Nephron (organoid): ENCODE data around the gene SMARCA2.
A peak's percentile ranks its signal among the peaks of the same experiment; 100 is the strongest.

Experiments
- H3K27ac Mint-ChIP-seq, 3 experiments: 2 replicates each; pipeline ENCODE4 v1.8.0; 2020; ENCODE audit warnings: mixed read lengths in 3 of 3, mild to moderate bottlenecking in 2 of 3, moderate library complexity in 1 of 3
- H3K27me3 Mint-ChIP-seq: 2 replicates; pipeline ENCODE4 v1.8.0; 2021; ENCODE audit warnings: low read depth, mild to moderate bottlenecking, moderate library complexity, mixed read lengths
- H3K36me3 Mint-ChIP-seq: 2 replicates; pipeline ENCODE4 v1.8.0; 2020; ENCODE audit warnings: low read depth, mixed read lengths
- H3K4me1 Mint-ChIP-seq: 2 replicates; pipeline ENCODE4 v1.8.0; 2020; ENCODE audit warnings: mixed read lengths
- H3K4me3 Mint-ChIP-seq, 3 experiments: 2 replicates each; pipeline ENCODE4 v1.8.0; 2020; ENCODE audit warnings: mild to moderate bottlenecking in 3 of 3, mixed read lengths in 3 of 3, moderate library complexity in 2 of 3
- H3K9me3 Mint-ChIP-seq: 2 replicates; pipeline ENCODE4 v1.8.0; 2020; ENCODE audit warnings: mixed read lengths
- TF ChIP-seq, protein P1 (sequence below), 3 experiments: fragments of 200-600 bp; sonication (generic); IDR thresholded peaks; one replicate each; pipeline ENCODE4 v1.5.0; 2021; ENCODE audit warnings: antibody characterized with exemption in 3 of 3; ENCODE audit not compliant: unreplicated experiment in 3 of 3

Gene SMARCA2

DNA sequence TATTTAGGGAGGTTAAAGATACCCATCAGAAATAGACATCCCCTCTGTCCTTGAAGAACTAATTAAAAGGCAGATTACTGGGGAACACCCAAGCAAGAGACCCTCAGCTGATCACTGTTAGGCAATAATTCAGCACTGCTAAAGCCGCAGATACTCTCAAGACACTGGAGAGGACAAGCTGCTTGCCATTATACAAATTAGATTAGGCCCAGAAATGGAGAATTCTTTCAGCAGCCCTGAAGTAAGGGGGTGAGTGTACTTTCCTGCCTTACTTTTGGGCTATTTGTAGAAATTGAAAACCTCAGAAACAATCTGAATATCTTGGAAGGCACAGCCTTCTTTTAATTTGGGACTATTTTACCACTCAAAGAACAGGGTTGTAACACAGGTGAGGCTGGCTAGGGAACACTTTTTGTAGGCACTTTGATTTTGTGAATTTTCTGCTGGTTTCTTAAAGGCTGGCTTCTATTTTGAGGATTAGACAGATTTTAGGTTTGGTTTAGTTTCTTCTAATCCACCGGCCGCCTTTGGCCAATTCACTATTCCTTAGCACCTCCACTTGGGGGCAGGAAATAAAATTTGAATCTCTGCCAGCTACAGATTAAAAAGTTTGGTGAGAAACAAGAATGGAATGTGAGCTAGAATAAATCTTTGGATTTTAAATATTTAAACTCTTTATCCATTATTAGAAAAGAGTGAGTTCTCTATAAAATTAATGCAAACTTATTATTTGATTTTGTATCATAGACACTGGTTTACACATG lies 106.0 kb downstream of the SMARCA2 start:
- TF ChIP-seq, protein P1, sequence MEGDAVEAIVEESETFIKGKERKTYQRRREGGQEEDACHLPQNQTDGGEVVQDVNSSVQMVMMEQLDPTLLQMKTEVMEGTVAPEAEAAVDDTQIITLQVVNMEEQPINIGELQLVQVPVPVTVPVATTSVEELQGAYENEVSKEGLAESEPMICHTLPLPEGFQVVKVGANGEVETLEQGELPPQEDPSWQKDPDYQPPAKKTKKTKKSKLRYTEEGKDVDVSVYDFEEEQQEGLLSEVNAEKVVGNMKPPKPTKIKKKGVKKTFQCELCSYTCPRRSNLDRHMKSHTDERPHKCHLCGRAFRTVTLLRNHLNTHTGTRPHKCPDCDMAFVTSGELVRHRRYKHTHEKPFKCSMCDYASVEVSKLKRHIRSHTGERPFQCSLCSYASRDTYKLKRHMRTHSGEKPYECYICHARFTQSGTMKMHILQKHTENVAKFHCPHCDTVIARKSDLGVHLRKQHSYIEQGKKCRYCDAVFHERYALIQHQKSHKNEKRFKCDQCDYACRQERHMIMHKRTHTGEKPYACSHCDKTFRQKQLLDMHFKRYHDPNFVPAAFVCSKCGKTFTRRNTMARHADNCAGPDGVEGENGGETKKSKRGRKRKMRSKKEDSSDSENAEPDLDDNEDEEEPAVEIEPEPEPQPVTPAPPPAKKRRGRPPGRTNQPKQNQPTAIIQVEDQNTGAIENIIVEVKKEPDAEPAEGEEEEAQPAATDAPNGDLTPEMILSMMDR (IDR thresholded peaks at IDR 0.05; ENCODE audit: unreplicated experiment in 3 of 3): peak in 2 of 3 experiments; percentile 16 to 23
- Mint-ChIP-seq H3K4me3 (no peak overlapping the region), H3K27me3 (peaks cover 4% of the 10 kb centered on the region), H3K9me3 (no peaks in the 10 kb centered on the region), H3K27ac (peak overlapping the region in 2 of 3 experiments; percentile 13 to 80), H3K4me1 (peaks cover 44% of the 10 kb centered on the region), H3K36me3 (peaks cover 54% of the 10 kb centered on the region)

DNA sequence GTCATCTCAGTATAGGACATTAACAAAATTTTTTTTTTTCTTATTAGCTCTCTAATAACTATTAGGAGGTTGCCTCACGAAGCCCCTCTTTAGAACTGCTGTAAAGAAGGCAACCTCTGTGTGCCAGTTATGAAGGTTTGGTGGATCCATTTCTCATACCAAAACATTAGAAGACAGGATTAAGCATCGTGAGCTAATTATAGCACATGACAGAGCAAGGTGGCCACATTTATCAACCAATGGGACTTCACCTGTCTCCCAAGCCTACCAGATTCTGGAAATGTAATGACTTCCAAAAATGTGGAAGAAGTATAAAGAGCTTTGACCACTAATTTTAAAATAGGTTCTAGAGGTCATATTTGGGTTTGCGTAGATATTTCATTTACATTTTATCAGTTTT lies 107.2 kb downstream of the SMARCA2 start:
- no peak overlapping the region for H3K4me3 Mint-ChIP-seq
- peaks cover 4% of the 10 kb centered on the region for H3K27me3 Mint-ChIP-seq
- peak overlapping the region in 1 of 3 experiments; percentile 96 for H3K27ac Mint-ChIP-seq
- no peaks in the 10 kb centered on the region for H3K9me3 Mint-ChIP-seq
- H3K4me1 Mint-ChIP-seq: peaks cover 55% of the 10 kb centered on the region
- H3K36me3 Mint-ChIP-seq: peaks cover 57% of the 10 kb centered on the region
- TF ChIP-seq, protein P1 (IDR thresholded peaks at IDR 0.05; ENCODE audit: unreplicated experiment in 3 of 3): no peak

DNA sequence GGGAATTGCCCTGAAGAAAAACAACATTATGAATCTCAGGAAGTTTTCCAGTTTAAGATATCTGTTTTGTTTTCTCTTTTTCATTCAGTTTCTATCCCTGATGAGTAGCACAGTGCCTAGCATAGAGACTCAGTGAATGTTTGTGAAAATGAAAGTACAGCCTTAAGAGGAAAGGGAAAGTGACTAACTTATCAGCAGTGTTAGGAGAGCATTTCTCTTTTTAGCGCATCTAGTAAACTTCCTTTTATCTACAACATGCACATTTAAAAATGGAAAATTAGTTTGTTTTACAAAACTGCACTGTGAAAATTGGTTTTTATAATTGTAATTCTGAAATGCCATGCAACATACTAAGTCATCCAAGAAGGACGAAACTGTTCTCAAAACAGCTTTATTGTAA lies 110.8 kb downstream of the SMARCA2 start:
- Mint-ChIP-seq H3K4me3 (no peak overlapping the region), H3K9me3 (no peaks in the 10 kb centered on the region)
- TF ChIP-seq, protein P1 (IDR thresholded peaks at IDR 0.05; ENCODE audit: unreplicated experiment in 3 of 3): no peak

DNA sequence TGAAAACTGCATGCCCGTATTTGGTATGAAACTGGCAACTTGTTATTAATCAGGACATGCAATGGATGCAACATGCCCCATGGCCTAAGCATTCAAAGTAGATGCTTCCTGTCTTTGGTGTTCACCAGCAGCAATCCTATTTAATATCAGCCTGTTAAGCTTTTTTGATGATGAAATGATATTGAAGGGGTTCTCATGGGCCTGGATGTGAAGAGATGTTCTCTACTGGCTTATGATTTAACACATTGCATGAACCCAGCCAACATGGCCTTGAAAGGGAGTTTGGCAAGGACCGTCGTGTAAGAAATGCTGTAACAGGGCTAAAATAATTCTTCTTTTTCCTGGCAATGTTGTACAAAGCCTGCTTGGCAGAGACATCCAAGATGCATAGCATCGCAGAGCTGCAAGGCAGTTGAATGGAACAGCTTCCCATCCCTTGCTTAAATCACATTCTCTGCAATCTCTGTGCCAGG lies 111.2 kb downstream of the SMARCA2 start:
- Mint-ChIP-seq H3K27ac (peak overlapping the region; percentile 38 to 96 (median 93)), H3K9me3 (no peaks in the 10 kb centered on the region), H3K4me3 (peak overlapping the region in 1 of 3 experiments; percentile 24), H3K27me3 (no peaks in the 10 kb centered on the region), H3K36me3 (peaks cover 41% of the 10 kb centered on the region), H3K4me1 (peaks cover 60% of the 10 kb centered on the region)
- TF ChIP-seq, protein P1 (IDR thresholded peaks at IDR 0.05; ENCODE audit: unreplicated experiment in 3 of 3): no peak

More for the DNA sequence above, 110.8 kb downstream of the SMARCA2 start:
- H3K27ac Mint-ChIP-seq: peak overlapping the region in 2 of 3 experiments; percentile 93 to 96
- peaks cover 43% of the 10 kb centered on the region for H3K36me3 Mint-ChIP-seq
- no peaks in the 10 kb centered on the region for H3K27me3 Mint-ChIP-seq
- peaks cover 59% of the 10 kb centered on the region for H3K4me1 Mint-ChIP-seq

DNA sequence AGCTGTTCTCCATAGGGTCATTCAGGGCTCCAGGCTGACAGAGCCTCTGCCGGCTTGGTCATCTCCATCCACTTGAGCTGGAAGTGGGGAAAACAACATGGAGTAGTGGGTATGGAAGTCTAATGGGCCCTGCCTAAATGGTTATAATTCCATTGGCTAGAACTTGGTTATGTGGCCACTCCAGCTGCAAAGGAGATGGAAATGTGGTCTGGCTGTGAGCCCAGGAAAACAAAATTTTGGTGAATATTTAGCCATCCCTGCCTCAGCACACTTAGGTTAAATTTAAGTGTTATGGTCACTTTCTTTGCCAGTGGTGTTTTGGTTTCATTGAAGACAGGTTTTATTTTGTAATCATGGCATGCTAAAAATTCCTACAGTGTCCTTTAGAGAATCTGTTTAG lies 112.3 kb downstream of the SMARCA2 start:
- Mint-ChIP-seq H3K36me3 (peaks cover 40% of the 10 kb centered on the region), H3K4me1 (peaks cover 68% of the 10 kb centered on the region), H3K9me3 (no peaks in the 10 kb centered on the region), H3K27ac (peak overlapping the region; percentile 82 to 96 (median 93)), H3K4me3 (no peak overlapping the region), H3K27me3 (no peaks in the 10 kb centered on the region)
- TF ChIP-seq, protein P1 (IDR thresholded peaks at IDR 0.05; ENCODE audit: unreplicated experiment in 3 of 3): no peak
